Keratinocyte (primary cell): ENCODE results near the gene CFAP100. TPM values are rescaled to one million over a fixed set of nuclear protein-coding genes. Genes with fewer than 3 reads are reported as not detected.

Experiments
- DNase-seq: peaks from one replicate; pipeline ENCODE4 v3.0.0-alpha.2; 2011; ENCODE audit warnings: low read depth, missing footprints, low spot score
- FAIRE-seq: peaks from 2 replicates; lab custom pipeline; 2011; peaks lifted over from hg19 to GRCh38; lab: Jason Lieb, UNC
- H2AFZ ChIP-seq: 2 replicates; pipeline ENCODE4 v1.6.0; 2012; ENCODE audit warnings: low read length, control low read depth, inconsistent platforms; ENCODE audit not compliant: control insufficient read depth
- H3K27ac ChIP-seq: 2 replicates; pipeline ENCODE4 v1.5.1; 2011; ENCODE audit warnings: low read length; ENCODE audit not compliant: control insufficient read depth, insufficient read depth
- H3K27me3 ChIP-seq: 3 replicates; pipeline ENCODE4 v1.6.0; 2011; ENCODE audit warnings: low read length; ENCODE audit not compliant: control insufficient read depth, insufficient read depth; ENCODE audit errors: extremely low read depth
- H3K36me3 ChIP-seq, 2 experiments: 2 replicates in 1 of 2; 3 replicates in 1 of 2; pipeline ENCODE4 v1.5.1; 2011; ENCODE audit warnings: low read length in 2 of 2, mild to moderate bottlenecking in 1 of 2; ENCODE audit not compliant: control insufficient read depth in 2 of 2, insufficient read depth in 2 of 2; ENCODE audit errors: extremely low read depth in 1 of 2
- H3K4me1 ChIP-seq: 3 replicates; pipeline ENCODE4 v1.5.1; 2011; ENCODE audit warnings: low read length; ENCODE audit not compliant: control insufficient read depth, insufficient read depth; ENCODE audit errors: extremely low read depth
- H3K4me2 ChIP-seq: 3 replicates; pipeline ENCODE4 v1.6.0; 2011; ENCODE audit warnings: low read depth, low read length; ENCODE audit not compliant: control insufficient read depth, insufficient read depth; ENCODE audit errors: extremely low read depth
- H3K4me3 ChIP-seq, 3 experiments: fragments of 200-600 bp in 1 of 3; sonication (generic) in 1 of 3; 2 replicates in 2 of 3; 3 replicates in 1 of 3; pipeline ENCODE4 v1.5.1; 2011 to 2016; ENCODE audit warnings: low read length in 3 of 3, mild to moderate bottlenecking in 3 of 3, control low read depth in 2 of 3, inconsistent platforms in 1 of 3, low read depth in 1 of 3, mixed read lengths in 1 of 3, mixed run types in 1 of 3, moderate library complexity in 1 of 3; ENCODE audit not compliant: control insufficient read depth in 2 of 3, insufficient read depth in 2 of 3; ENCODE audit errors: extremely low read depth in 1 of 3
- H3K79me2 ChIP-seq: 2 replicates; pipeline ENCODE4 v1.6.0; 2012; ENCODE audit warnings: low read length; ENCODE audit not compliant: control insufficient read depth, insufficient read depth
- H3K9ac ChIP-seq: 3 replicates; pipeline ENCODE4 v1.6.0; 2011; ENCODE audit warnings: low read length; ENCODE audit not compliant: control insufficient read depth, insufficient read depth; ENCODE audit errors: extremely low read depth
- H3K9me1 ChIP-seq: 3 replicates; pipeline ENCODE4 v1.6.0; 2011; ENCODE audit warnings: low read length; ENCODE audit not compliant: control insufficient read depth, insufficient read depth; ENCODE audit errors: extremely low read depth
- H3K9me3 ChIP-seq: 2 replicates; pipeline ENCODE4 v1.5.1; 2012; ENCODE audit warnings: low read depth, low read length; ENCODE audit not compliant: control insufficient read depth
- H4K20me1 ChIP-seq: 3 replicates; pipeline ENCODE4 v1.6.0; 2011; ENCODE audit warnings: low read length; ENCODE audit not compliant: control insufficient read depth, insufficient read depth; ENCODE audit errors: extremely low read depth
- EZH2 ChIP-seq: IDR thresholded peaks from one replicate; pipeline ENCODE4 v1.6.1; 2012; ENCODE audit warnings: inconsistent platforms, mild to moderate bottlenecking, low read length, moderate library complexity
- dilution Hi-C: fragments of 300-500 bp; cut with MboI; formaldehyde crosslinking; loops from one replicate; pipeline ENCODE4 v1.7.0; 2020; ENCODE audit warnings: low sequenced_read_pairs; ENCODE audit not compliant: extremely low pct_ligation_motif_present
- polyA plus RNA-seq, 5 experiments: library from polyadenylated mRNA; depleted of rRNA in 3 of 5; stranded (reverse) in 3 of 5; stranded (forward) in 1 of 5; unstranded in 1 of 5; fragments of >200 nt; gene quantifications; 1 replicate in 1 of 5; 2 replicates in 3 of 5; 3 replicates in 1 of 5; pipeline versions ENCODE4 v1.2.1 to v1.2.3, GENCODE V29; 2011 to 2012; ENCODE audit warnings: missing spikeins in 2 of 5, low read depth in 1 of 5, low replicate concordance in 1 of 5
- TF ChIP-seq, protein P1 (sequence below), 3 experiments: IDR thresholded peaks in 1 of 3; conservative IDR thresholded peaks in 1 of 3; optimal IDR thresholded peaks in 1 of 3; 2 replicates in 2 of 3; 3 replicates in 1 of 3; pipeline versions ENCODE3 to v1.5.1; 2011; ENCODE audit warnings: low read length in 3 of 3, mild to moderate bottlenecking in 3 of 3, moderate library complexity in 2 of 3, control low read depth in 1 of 3, inconsistent platforms in 1 of 3; ENCODE audit not compliant: insufficient read depth in 2 of 3; ENCODE audit errors: extremely low read depth in 1 of 3

The CFAP100 gene
- polyA plus RNA-seq, 1 donor (not counting 4 experiments of a cell fraction or from before 2014, with no cell fraction given), result not detected

GRCh38 chr3:126345641-126346460 lies 48.9 kb upstream of the CFAP100 start:
- Histone ChIP-seq H3K4me1 (no peaks in the 10 kb centered on the region), H3K9ac (no peak overlapping the region), H3K4me3 (no peak overlapping the region), H2AFZ (no peak overlapping the region), H3K79me2 (no peaks in the 10 kb centered on the region), H3K4me2 (no peak overlapping the region), H3K27ac (no peak overlapping the region), H3K9me3 (no peaks in the 10 kb centered on the region), H3K36me3 (no peaks in the 10 kb centered on the region), H3K27me3 (no peaks in the 10 kb centered on the region), H3K9me1 (no peaks in the 10 kb centered on the region), H4K20me1 (no peaks in the 10 kb centered on the region)
- dilution Hi-C loops, result no loop called here
- TF ChIP-seq EZH2, result no peak
- TF ChIP-seq, protein P1, sequence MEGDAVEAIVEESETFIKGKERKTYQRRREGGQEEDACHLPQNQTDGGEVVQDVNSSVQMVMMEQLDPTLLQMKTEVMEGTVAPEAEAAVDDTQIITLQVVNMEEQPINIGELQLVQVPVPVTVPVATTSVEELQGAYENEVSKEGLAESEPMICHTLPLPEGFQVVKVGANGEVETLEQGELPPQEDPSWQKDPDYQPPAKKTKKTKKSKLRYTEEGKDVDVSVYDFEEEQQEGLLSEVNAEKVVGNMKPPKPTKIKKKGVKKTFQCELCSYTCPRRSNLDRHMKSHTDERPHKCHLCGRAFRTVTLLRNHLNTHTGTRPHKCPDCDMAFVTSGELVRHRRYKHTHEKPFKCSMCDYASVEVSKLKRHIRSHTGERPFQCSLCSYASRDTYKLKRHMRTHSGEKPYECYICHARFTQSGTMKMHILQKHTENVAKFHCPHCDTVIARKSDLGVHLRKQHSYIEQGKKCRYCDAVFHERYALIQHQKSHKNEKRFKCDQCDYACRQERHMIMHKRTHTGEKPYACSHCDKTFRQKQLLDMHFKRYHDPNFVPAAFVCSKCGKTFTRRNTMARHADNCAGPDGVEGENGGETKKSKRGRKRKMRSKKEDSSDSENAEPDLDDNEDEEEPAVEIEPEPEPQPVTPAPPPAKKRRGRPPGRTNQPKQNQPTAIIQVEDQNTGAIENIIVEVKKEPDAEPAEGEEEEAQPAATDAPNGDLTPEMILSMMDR (optimal IDR thresholded peaks at IDR 0.05 in 1 of 3, IDR thresholded peaks at IDR 0.05 in 1 of 3, conservative IDR thresholded peaks at IDR 0.05 in 1 of 3; ENCODE audit: extremely low read depth in 1 of 3, insufficient read depth in 2 of 3, low read length in 3 of 3), result no peak
- DNase-seq, result no peak
- no peak for FAIRE-seq

GRCh38 chr3:126346466-126346865 lies 48.2 kb upstream of the CFAP100 start:
- H3K27ac ChIP-seq, result no peak overlapping the region
- TF ChIP-seq EZH2, result no peak
- TF ChIP-seq, protein P1 (optimal IDR thresholded peaks at IDR 0.05 in 1 of 3, IDR thresholded peaks at IDR 0.05 in 1 of 3, conservative IDR thresholded peaks at IDR 0.05 in 1 of 3; ENCODE audit: extremely low read depth in 1 of 3, insufficient read depth in 2 of 3, low read length in 3 of 3), result no peak
- H3K4me1 ChIP-seq, result no peaks in the 10 kb centered on the region
- H2AFZ ChIP-seq, result no peak overlapping the region
- dilution Hi-C loops, result no loop called here
- H3K9me1 ChIP-seq, result no peaks in the 10 kb centered on the region
- H3K4me2 ChIP-seq, result no peak overlapping the region
- no peaks in the 10 kb centered on the region for H3K36me3 ChIP-seq
- no peaks in the 10 kb centered on the region for H4K20me1 ChIP-seq
- H3K4me3 ChIP-seq, result no peak overlapping the region
- no peaks in the 10 kb centered on the region for H3K79me2 ChIP-seq
- H3K27me3 ChIP-seq, result no peaks in the 10 kb centered on the region
- H3K9me3 ChIP-seq, result no peaks in the 10 kb centered on the region
- no peak overlapping the region for H3K9ac ChIP-seq
- DNase-seq, result no peak
- no peak for FAIRE-seq
